Measurements from ENCODE around the gene ZNF775. TPM values are rescaled to one million over a fixed set of nuclear protein-coding genes. Genes with fewer than 3 reads are reported as not detected.

ZNF775 gene
- total and polyA plus RNA-seq, 2 of the 13 experiments (the other 11 are each of a cell fraction or from before 2014, with no cell fraction given) = 3.1 to 3.2 TPM

DNA sequence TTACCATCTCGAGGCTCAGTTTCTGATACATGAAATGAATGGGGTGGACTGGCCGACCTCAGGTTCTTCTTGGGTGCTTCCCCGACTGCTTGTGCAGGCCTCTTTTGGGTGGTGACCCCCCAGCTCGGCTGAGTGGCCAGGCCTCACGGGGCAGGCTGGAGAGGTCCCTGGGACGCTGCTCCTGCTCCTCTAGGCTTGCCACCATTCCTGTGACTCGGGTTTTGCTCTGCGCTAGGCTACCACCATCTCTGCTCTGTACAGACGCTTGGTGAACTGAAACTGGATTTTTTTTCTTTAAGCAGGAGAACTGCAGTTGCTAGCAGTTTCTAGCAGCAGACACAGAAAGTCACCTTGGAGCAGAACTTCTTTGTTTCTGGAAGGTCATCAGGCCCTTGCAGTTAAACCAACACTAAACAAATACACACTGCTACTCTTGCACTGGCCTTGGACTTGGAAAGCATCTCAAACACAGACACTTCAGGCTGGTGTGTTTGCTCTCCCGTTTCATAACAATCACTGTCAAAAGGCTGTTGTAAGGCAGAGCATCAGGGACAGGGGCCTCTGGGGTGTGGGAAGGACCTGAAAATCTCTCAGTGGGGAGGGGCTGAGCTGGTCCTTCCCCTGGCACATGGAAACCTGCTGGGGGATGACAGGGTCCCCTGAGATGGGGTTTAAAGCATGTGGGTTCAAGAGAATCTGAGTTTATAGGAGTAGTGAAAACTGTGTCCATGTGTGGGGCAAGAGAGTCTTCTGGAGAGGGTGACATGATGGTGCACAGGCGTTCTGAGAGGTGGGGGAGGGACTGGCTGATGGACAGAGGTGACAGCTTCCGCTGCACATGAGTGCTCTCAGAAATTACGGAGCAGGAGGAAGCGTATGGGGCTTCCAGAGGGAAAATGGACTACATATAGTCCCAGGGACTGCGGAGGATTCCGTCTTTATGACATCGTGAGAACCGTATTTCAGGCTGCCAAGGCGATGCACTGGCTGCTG, 36.3 kb downstream of the ZNF775 start (continued):
- TF ChIP-seq NAIF1 (CRISPR knock-in tag; IDR thresholded peaks at IDR 0.05; ENCODE audit: borderline replicate concordance) (no peak), AKNA (CRISPR knock-in tag; IDR thresholded peaks at IDR 0.05; ENCODE audit: borderline replicate concordance) (no peak), CC2D1A (CRISPR knock-in tag; IDR thresholded peaks at IDR 0.05) (no peak), E2F2 (CRISPR knock-in tag; IDR thresholded peaks at IDR 0.05; ENCODE audit: borderline replicate concordance) (no peak), YY1 (IDR thresholded peaks at IDR 0.05; ENCODE audit: insufficient read depth, insufficient replicate concordance, low read depth, low read length) (no peak), HOXA9 (CRISPR knock-in tag; IDR thresholded peaks at IDR 0.05; ENCODE audit: borderline replicate concordance) (no peak), PBX3 (CRISPR knock-in tag; IDR thresholded peaks at IDR 0.05; ENCODE audit: borderline replicate concordance) (no peak), GRHL1 (CRISPR knock-in tag; conservative IDR thresholded peaks at IDR 0.05) (no peak), FOXA1 (IDR thresholded peaks at IDR 0.05) (peak; percentile 22; the same call in 1 of the 2 replicates), FOXA1 (CRISPR knock-in tag; IDR thresholded peaks at IDR 0.05) (peak; percentile 93), LCORL (IDR thresholded peaks at IDR 0.05) (no peak), LCORL (CRISPR knock-in tag; IDR thresholded peaks at IDR 0.05) (peak; percentile 63; the same call in 1 of the 2 replicates), ZNF615 (CRISPR knock-in tag; IDR thresholded peaks at IDR 0.05; ENCODE audit: borderline replicate concordance) (no peak), HOXA5 (CRISPR knock-in tag; IDR thresholded peaks at IDR 0.05) (no peak), ZNF570 (CRISPR knock-in tag; IDR thresholded peaks at IDR 0.05; ENCODE audit: borderline replicate concordance) (no peak)
- TF ChIP-seq, protein P1, sequence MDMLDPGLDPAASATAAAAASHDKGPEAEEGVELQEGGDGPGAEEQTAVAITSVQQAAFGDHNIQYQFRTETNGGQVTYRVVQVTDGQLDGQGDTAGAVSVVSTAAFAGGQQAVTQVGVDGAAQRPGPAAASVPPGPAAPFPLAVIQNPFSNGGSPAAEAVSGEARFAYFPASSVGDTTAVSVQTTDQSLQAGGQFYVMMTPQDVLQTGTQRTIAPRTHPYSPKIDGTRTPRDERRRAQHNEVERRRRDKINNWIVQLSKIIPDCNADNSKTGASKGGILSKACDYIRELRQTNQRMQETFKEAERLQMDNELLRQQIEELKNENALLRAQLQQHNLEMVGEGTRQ (IDR thresholded peaks at IDR 0.05; ENCODE audit: low read depth, low read length) = no peak
- TF ChIP-seq, protein P1 (CRISPR knock-in tag; IDR thresholded peaks at IDR 0.05; ENCODE audit: borderline replicate concordance) = no peak
